WTC11 (cell line): ENCODE data around the gene AFF2.

Experiments used
- EMX1 ChIP-seq: fragments of 250-450 bp; sonication (Bioruptor Pico); IDR thresholded peaks from 2 replicates; pipeline ENCODE4 v1.8.0; 2021; ENCODE audit warnings: mild to moderate bottlenecking
- FOXK1 ChIP-seq: sonication (generic); formaldehyde crosslinking; IDR thresholded peaks from 2 replicates; pipeline ENCODE4 v1.8.0; 2022; ENCODE audit warnings: mild to moderate bottlenecking, moderate library complexity, missing genetic modification reagents

DNA sequence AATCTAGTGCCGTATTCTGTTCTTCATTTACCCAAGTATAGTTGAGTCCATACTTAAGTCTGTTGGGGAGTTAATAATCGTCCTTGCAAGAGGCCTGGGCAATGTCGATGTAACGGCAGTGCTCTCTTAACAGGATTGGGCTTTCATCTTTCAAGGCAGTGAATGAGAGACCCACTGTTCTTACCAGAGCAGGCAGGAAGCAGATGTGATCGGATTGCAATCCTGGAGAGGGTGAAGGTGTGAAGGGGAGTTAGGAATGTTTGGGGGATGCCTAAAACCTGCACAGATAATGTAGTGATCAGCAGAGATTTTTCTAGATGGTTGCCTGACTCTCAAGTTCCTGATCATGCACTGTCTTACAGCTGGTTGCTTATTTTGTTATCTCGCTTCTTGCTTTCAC lies 308.4 kb downstream of the AFF2 start:
- no peak for TF ChIP-seq FOXK1
- no peak for TF ChIP-seq EMX1 (CRISPR knock-in tag)
